GM21381 (cell line): Measurements from ENCODE around the gene SELENOV.
"Not testable (repeated sequence)": the region's sequence is repeated elsewhere in the genome, so short reads cannot be mapped to it uniquely, and the experiment has no call there.

Source experiments
- ATAC-seq: cut with Tn5 transposase; IDR thresholded peaks from one replicate; pipeline ENCODE4 v1.9.1; 2021; ENCODE audit warnings: mild to moderate bottlenecking, moderate library complexity; ENCODE audit not compliant: unreplicated experiment

The SELENOV gene, protein sequence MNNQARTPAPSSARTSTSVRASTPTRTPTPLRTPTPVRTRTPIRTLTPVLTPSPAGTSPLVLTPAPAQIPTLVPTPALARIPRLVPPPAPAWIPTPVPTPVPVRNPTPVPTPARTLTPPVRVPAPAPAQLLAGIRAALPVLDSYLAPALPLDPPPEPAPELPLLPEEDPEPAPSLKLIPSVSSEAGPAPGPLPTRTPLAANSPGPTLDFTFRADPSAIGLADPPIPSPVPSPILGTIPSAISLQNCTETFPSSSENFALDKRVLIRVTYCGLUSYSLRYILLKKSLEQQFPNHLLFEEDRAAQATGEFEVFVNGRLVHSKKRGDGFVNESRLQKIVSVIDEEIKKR

DNA sequence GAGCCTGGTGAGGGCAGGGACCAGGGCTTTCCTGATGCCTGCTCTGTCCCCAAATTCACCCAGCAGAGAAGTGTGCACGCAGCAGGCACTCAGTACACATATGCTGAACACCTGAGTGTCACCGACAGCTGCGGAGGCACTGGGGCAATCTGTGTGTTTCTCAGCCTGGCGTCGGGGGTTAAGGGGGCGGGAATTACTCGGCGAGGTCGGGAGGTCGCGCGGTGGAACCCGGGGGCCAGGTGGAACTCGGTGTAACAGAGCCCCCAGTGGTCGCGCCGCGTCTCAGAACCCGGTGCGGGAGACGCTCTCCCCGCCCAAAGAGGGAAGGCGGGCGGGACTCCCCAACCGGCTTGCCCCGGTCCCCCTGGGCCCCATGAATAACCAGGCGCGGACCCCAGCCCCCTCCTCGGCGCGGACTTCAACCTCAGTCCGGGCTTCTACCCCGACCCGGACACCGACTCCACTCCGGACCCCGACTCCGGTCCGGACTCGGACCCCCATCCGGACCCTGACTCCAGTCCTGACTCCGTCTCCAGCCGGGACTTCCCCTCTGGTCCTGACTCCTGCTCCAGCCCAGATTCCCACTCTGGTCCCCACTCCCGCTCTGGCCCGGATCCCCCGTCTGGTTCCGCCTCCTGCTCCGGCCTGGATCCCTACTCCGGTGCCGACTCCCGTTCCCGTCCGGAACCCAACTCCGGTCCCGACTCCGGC, at the start of gene SELENOV:
SELENOV (plus strand) TSS at position 300 of the 711 bp plus-strand sequence; CDS start at position 374, 74 bp downstream.
- no peak for ATAC-seq

DNA sequence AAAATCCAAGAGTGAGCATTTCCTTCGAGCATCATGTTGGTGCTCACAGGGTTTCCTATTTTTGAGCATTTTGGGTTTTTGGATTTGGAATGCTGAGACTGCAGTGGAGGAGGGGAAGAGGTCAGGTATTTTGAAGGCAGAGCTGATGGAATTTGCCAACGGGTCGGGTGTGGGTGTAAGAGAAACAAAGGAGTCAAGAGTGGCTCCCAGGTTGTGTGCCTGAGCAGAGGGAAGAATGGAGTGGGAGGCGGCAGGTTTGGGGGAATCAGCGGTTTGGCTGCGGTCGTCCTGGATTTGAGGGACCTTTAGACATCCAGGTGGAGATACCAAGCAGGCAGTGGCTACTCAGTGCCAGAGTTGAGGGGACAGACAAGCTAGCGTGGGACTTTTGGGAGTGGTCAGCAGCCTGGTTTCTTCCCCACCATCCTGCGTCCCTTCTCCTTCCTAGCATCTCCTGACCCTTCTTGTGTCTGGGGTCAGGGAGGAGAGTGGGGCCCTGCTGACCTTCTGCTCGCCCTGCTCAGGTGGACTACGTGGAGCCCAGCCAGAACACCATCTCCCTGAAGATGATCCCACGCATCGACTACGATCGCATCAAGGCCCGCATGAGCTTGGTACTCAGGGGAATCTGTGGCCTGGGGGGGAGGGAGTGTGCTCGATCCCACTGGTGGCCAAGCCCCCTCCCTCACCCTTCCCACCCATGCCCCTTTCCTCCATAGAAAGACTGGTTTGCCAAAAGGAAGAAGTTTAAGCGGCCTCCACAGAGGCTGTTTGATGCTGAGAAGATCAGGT, 48.8 kb upstream of the SELENOV start:
- no peak for ATAC-seq

DNA sequence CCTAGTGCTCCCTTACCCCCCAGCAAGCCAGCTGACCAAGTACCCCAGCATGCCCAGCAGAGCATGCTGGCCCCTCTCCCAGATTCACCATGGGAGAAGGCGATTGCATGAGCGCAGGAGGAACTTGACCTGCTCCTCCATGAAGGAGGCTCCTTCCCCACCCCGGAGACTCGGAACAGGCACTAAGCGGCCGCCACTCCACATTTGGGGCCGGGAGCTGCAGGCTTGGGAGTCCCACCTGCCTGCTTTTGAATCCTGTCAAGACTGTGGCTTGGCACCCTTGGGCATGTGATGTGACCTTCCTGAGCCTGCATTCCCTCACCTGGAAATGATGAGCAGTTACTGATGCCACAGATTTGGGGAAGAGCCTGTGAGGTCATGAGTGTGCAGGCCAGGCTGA, 47.0 kb upstream of the SELENOV start:
- ATAC-seq, result no peak

DNA sequence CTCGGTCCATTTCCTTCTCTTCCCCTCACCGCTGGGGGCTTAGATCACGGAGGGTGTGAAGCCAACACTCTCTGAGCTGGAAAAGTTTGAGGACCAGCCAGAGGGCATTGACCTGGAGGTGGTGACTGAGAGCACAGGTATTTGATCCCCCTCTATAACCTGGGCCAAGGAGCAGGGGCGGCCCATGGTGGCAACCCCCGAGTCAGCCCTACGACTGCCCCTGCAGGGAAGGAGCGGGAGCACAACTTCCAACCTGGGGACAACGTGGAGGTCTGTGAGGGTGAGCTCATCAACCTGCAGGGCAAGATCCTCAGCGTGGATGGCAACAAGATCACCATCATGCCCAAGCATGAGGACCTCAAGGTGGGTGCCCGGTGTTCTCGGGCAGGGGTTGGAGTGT, 45.9 kb upstream of the SELENOV start:
- ATAC-seq, result no peak

DNA sequence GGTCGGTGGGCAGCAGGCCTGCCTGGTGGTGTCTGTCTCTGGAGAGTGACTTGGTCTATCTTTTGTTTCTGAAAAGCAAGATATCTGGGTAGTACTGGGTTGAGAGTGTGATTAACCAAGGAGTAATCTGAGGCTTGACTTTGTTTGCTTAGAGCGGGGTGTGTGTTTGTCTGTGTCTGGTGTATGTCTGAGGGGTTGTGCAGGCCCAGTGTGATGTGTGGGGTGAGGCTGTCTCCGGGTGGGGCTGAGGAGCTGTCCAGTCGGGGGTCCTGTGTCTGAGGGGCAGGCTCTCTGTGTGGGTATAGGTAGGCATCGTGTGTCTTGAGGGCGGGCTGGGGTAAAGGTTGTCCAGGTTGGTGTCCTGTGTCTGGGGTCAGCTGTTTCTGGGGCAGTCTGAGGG, 45.4 kb upstream of the SELENOV start:
- ATAC-seq, result no peak

DNA sequence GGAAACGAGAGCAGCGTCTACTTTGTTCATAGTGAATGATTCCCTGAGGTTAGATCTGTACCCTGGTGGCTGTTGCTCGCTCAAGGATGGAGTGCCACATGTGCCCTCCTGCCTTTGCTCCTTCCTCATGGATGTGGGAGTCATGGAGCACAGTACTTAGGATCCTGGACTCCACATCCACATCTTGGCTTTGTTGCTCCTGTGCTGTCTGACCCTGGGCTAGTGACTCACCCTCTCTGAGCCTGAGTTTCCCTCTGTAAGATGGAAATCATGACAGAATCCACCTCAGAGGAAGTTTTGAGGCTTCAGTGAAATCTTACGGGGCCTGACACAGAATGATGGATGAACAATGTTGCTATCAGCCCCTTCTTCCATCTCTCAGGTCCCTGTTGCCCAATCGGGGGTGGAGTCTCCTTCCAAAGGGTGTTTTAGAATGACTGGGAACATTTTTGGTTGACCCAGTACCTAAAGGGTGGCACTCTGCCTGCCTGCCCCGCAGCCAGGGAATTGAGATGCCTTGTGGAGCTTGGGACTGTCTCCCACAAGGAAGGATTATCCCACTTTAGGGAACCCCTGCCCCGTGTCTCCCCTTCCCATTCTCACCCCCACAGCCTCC, 44.1 kb upstream of the SELENOV start:
- ATAC-seq, result no peak

DNA sequence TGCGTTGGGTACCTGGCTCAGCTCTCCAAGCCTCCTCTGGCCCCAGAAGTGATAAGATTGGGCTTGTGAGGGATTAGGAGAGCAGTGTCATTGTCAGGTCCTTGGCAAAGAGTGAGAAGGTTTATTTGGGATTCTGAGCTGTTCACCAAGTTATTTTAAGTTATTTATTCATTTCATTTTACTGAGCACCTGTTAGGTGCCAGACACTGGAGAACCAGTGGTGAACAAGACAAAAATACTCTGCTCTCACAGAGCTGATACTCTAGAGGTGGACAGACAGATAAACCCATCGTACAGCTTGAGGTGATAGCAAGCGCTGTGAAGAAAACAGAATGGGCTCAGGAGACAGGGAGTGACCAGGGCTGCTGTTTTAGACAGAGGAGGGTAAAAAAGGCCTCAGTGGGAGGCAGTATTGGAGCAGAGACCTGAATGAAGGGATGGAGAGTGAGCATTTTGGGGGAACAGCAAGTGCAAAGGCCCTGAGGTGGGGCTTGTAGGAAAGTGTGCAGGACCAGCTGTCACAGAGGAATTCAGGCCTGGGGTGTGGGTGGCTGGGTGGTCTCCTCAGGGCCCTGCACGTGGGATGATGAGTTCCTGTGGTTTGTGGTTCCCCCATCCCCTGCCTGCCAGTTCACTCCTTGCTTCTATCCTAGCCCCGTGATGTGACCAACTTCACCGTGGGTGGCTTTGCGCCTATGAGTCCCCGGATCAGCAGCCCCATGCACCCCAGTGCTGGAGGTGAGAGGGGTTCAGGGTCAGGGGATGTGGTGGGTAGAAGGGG, 43.0 kb upstream of the SELENOV start:
- no peak for ATAC-seq

DNA sequence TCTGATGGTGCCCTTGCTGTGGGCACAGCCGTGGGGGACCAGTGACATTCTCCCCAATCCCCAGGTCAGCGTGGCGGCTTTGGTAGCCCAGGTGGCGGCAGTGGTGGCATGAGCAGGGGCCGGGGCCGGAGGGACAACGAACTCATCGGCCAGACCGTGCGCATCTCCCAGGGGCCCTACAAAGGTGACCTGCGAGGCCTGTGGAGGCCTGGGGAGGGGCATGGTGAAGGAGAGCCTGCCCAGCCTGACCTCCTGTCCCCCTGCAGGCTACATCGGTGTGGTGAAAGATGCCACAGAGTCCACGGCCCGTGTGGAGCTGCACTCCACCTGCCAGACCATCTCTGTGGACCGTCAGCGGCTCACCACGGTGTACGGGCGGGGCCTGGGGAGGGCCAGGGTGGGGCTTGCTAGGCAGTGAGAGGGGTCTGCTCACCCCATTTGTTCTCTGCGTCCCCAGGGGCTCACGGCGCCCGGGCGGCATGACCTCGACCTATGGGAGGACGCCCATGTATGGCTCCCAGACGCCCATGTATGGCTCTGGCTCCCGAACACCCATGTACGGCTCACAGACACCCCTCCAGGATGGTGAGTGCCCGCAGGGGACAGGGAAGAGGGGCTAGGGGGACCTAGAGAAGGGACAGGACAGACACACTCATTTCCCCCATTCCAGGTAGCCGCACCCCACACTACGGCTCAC, 42.0 kb upstream of the SELENOV start:
- no peak for ATAC-seq

DNA sequence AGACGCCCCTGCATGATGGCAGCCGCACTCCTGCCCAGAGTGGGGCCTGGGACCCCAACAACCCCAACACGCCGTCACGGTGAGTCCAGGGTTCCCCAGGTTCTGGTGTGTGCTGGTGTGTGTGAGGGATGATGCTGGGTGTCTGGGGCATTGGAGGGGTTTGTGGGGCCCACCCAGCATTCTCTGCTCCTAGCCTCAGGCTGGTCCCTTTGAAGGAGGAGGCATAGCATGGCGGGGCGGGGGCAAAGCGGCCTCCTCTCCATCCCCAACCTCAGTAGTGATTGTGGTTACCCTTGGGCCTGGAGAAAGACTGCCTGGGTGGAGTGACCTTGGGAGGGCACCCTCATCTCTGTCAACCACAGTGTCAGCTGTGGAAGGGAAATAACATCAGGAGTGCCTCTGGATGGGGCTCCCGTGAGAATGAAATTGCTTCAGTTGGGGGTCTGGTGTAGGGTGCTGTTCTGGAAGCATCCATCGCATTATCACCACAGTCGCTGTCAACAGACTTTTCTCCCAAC, 41.4 kb upstream of the SELENOV start:
- ATAC-seq, result no peak

DNA sequence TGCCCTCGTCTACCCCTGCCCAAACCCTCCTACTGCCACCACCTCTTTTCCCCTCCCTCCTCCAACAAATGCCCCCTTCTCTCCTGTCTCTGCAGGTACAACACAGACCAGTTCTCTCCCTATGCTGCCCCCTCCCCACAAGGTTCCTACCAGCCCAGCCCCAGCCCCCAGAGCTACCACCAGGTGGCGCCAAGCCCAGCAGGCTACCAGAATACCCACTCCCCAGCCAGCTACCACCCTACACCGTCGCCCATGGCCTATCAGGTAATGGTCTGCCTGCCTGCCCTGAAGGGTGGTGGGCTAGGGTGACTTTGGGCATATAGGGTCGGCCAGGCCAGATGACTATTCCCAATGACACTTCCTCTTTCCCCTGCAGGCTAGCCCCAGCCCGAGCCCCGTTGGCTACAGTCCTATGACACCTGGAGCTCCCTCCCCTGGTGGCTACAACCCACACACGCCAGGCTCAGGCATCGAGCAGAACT, 40.8 kb upstream of the SELENOV start:
- ATAC-seq, result no peak

DNA sequence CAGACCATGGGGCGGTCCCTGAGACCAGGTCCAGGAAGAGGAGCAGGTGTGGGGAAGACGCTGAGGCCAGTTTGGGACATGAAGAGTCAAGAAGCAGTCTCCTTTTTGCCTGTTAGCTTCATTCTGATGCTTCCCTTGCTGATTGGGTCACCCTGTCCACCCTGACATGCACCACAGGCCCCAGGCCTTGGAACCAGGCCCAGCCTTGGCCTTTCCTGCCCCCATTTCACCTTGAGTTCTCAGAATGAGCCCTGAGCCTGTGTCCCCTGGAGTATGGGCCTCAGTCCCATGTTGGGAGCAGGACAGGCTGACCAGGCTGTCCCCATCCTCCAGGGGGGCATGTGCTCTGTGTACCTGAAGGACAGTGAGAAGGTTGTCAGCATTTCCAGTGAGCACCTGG, 39.2 kb upstream of the SELENOV start:
- ATAC-seq, result no peak

DNA sequence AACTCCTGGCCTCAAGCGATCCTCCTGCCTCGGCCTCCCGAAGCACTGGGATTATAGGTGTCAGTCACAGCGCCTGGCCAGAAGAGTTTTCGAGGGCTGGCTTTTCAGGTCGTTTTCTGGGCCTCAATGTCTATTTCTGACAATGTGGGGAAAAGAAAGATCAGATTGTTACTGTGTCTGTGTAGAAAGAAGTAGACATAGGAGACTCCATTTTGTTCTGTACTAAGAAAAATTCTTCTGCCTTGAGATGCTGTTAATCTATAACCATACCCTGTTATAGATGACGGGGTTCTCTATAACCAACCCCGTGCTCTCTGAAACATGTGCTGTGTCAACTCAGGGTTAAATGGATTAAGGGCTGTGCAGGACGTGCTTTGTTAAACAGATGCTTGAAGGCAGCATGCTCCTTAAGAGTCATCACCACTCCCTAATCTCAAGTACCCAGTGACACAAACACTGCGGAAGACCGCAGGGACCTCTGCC, 35.6 kb upstream of the SELENOV start:
- ATAC-seq, result not testable (repeated sequence)

DNA sequence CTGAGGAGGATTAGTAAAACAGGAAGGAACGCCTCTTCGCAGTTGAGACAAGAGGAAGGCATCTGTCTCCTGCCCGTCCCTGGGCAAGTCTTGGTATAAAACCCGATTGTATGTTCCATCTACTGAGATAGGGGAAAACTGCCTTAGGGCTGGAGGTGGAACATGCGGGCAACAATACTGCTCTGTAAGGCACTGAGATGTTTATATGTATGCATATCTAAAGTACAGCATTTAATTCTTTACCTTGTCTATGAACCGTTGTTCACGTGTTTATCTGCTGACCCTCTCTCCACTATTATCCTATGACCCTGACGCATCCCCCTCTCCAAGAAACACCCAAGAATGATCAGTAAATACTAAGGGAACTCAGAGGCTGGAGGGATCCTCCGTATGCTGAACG, 35.0 kb upstream of the SELENOV start:
- ATAC-seq, result no peak

DNA sequence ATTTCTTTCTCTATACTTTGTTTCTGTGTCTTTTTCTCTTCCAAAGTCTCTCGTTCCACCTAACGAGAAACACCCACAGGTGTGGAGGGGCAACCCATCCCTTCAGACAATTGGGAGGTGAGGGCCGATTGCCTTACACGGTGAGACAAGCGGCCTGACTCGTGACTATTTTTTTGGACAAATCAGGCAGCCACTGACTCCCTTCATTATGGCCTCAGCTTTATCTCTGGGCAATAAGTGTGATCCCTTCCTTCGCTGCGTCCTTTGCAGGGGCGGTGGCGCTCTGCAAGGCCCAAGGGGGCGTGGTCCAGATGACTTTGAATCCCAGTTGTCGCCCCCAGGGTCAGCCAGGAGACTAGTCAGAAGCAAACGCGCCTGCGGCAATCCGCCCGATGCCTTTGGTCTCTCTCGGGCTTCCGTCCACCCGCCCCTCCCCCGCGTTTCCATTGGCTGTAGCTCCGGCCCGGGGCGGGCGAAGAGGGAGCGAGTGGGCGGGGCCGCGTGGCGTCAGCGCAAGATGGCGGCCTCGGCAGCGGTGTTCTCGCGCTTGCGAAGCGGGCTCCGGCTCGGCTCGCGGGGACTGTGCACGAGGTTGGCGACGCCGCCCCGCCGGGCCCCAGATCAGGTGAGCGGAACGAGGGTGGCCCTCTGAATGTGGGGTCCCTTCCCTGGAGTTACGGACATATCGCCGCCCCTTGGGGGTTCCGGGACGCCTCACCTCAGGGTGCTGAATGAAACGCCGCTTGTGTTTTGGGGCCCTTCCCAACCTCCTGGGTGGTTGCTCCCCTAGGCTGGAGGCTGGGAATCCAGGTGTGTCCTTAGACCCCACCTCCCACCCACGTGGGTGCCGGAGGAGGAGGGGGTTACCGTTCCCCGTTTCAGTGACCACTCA, 34.4 kb upstream of the SELENOV start, which contains the start of gene TIMM50:
TIMM50 (plus strand) TSS at position 502 of the 892 bp plus-strand sequence; CDS start at position 518, 16 bp downstream.
- peak; percentile 90 for ATAC-seq

DNA sequence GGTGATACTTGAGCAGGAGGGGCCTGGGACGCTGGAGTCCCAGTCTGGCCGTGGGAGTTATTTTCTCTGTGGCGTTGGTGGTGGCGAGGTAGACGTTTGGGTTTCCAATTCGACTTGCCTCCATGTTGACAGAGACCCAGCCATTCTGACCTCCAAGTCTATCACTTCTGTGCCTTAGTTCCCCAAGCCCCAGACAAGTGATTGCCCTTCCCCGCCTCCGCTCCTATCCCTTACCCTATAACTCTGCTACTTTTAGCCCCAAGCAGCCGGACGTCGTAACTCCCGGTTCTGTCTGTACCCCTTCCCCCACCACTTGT, 33.8 kb upstream of the SELENOV start:
- ATAC-seq, result no peak

DNA sequence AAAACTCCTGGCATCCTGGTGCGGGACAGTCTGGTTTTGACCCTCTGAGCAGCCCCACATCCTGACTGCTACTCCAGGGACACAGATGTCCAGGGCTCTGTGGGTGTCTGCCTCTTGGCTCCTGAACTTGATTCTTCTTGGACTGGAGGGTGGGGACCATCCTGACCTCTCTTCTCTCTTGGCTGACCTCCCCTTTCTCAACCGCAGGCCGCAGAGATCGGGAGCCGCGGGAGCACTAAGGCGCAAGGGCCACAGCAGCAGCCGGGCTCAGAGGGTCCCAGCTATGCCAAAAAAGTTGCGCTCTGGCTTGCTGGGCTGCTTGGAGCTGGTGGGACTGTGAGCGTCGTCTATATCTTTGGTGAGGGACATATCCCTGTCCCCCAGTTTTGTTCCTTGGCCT, 33.3 kb upstream of the SELENOV start:
- no peak for ATAC-seq

DNA sequence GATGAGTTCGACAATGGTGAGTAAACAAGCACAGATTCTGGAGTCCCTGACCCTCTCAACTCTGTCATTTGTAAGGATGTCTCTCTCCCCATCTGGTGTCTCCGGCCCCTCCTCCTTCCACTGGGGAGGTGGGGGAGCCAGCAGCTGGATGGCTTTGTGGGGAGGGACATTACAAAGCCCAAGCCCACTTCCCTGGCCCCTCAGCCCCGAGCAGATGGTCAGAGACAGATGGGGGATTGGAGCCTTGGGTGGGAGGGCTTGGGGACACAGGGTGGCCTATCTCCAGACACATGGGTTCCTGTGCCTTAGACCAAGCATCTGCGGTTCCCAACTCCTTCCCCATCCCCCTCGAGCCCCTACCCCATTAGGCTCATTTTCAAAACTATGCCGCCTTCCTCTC, 31.8 kb upstream of the SELENOV start:
- ATAC-seq, result no peak

DNA sequence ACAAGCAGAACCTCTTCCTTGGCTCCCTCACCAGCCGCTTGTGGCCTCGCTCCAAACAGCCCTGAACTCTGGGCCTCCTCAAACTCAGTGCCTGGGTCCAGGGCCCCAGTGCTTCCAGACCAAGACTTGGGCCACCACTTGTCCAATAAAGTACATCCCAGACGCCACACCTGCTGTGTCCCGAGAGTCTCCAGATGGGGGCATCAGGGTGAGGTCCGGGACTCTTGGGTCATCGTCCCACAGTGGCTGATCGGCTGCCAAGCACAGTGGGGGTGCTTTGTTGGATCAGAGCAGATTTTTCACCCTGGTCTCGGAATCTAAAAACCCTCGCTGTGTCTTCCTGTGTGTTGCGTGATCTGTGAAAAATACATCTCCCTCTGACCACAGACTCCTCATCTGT, 25.2 kb upstream of the SELENOV start:
- ATAC-seq, result no peak
